Activated B cell treated with CpG ODN at 0.5 μM for 24 hours (primary cell): ENCODE data around the gene ENKUR. TPM values are rescaled to one million over a fixed set of nuclear protein-coding genes. Genes with fewer than 3 reads are reported as not detected.

ENCODE experiments used
- ATAC-seq: fragments of 200-7000 bp; cut with Tn5 transposase; one replicate; pipeline ENCODE4 v1.10.0; 2021; ENCODE audit warnings: low read depth, mild to moderate bottlenecking, moderate library complexity
- CTCF ChIA-PET: fragments of 350-600 bp; sonication (Branson Sonifier 250); formaldehyde crosslinking; loops from one replicate; lab custom pipeline; 2021; ENCODE audit warnings: antibody characterized with exemption; lab: Charles Lee
- POLR2A ChIA-PET: fragments of 350-600 bp; sonication (Branson Sonifier 250); formaldehyde crosslinking; loops from one replicate; lab custom pipeline; 2021; ENCODE audit warnings: antibody characterized with exemption; lab: Charles Lee
- DNase-seq: peaks from one replicate; pipeline ENCODE4 v3.0.0; 2022
- H3K27ac Mint-ChIP-seq: one replicate; pipeline ENCODE4 v1.8.0; 2020; ENCODE audit warnings: mixed read lengths
- H3K27me3 Mint-ChIP-seq: one replicate; pipeline ENCODE4 v1.8.0; 2021; ENCODE audit warnings: mixed read lengths
- H3K36me3 Mint-ChIP-seq: one replicate; pipeline ENCODE4 v1.8.0; 2021; ENCODE audit warnings: low read depth, mixed read lengths
- H3K4me1 Mint-ChIP-seq: one replicate; pipeline ENCODE4 v1.8.0; 2021; ENCODE audit warnings: mixed read lengths
- H3K4me3 Mint-ChIP-seq: one replicate; pipeline ENCODE4 v1.8.0; 2020; ENCODE audit warnings: mild to moderate bottlenecking, mixed read lengths
- H3K9me3 Mint-ChIP-seq: one replicate; pipeline ENCODE4 v1.8.0; 2020; ENCODE audit warnings: mixed read lengths
- intact Hi-C: fragments of 100-400 bp; cut with micrococcal nuclease; formaldehyde crosslinking; loops from one replicate; pipeline ENCODE4 v1.15.1; 2024
- total RNA-seq: library from RNA; stranded (reverse); gene quantifications from 2 replicates; pipeline ENCODE4 v1.2.3, GENCODE V29; 2022
- TF ChIP-seq, protein P1 (sequence below): fragments of 200-600 bp; IDR thresholded peaks from one replicate; pipeline ENCODE4 v1.8.0; 2022; ENCODE audit warnings: antibody characterized with exemption, mild to moderate bottlenecking

ENKUR gene
- total RNA-seq, 1 donor from 2014 or later = not detected

DNA sequence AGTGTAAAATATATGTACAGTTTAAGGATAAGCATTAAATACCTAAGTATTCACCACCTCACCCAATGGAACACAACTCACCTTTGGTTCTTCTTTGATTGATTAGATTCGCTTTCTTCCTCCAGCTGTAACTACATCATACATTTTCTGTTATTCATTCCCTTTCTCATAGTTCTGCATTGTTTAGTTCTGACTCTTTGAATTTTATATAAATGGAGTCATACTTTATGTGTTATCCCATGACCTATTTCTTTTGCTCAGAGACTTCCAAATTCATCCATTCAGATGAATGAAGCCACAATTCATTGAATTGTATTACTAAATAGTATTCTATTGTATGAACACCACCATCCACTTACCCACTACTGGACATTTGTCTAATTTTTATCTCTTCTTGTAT, 12.8 kb upstream of the ENKUR start:
- ChIA-PET CTCF (no interaction called here), POLR2A (no interaction called here)
- H3K4me3 Mint-ChIP-seq = no peak overlapping the region
- TF ChIP-seq, protein P1, sequence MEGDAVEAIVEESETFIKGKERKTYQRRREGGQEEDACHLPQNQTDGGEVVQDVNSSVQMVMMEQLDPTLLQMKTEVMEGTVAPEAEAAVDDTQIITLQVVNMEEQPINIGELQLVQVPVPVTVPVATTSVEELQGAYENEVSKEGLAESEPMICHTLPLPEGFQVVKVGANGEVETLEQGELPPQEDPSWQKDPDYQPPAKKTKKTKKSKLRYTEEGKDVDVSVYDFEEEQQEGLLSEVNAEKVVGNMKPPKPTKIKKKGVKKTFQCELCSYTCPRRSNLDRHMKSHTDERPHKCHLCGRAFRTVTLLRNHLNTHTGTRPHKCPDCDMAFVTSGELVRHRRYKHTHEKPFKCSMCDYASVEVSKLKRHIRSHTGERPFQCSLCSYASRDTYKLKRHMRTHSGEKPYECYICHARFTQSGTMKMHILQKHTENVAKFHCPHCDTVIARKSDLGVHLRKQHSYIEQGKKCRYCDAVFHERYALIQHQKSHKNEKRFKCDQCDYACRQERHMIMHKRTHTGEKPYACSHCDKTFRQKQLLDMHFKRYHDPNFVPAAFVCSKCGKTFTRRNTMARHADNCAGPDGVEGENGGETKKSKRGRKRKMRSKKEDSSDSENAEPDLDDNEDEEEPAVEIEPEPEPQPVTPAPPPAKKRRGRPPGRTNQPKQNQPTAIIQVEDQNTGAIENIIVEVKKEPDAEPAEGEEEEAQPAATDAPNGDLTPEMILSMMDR = no peak
- H3K27me3 Mint-ChIP-seq = no peaks in the 10 kb centered on the region
- peaks cover 7% of the 10 kb centered on the region for H3K9me3 Mint-ChIP-seq
- no peaks in the 10 kb centered on the region for H3K4me1 Mint-ChIP-seq
- intact Hi-C loops = no loop called here
- peaks cover 5% of the 10 kb centered on the region for H3K36me3 Mint-ChIP-seq
- no peak overlapping the region for H3K27ac Mint-ChIP-seq
- DNase-seq (no peak), ATAC-seq (no peak)

DNA sequence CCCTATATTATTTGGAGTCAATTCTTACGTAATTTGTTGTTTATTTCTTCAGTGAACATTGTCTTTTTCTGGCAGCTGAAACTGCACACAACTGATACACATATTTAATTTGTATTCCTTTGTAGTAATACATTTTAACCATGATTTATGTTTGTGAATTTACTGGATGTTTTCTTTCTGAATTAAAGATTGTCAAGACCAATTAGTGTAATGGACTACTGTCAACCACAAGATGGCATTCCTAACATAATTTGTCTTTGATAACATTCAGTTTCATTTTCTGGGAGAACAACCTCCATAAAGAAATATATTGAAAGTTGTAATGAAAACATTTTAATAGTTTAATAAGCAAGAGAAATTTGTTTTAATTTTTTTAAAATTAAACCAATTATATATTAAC, 10.5 kb upstream of the ENKUR start:
- no peak overlapping the region for H3K27ac Mint-ChIP-seq
- intact Hi-C loops = no loop called here
- no peaks in the 10 kb centered on the region for H3K27me3 Mint-ChIP-seq
- ChIA-PET POLR2A (no interaction called here), CTCF (no interaction called here)
- H3K4me3 Mint-ChIP-seq = no peak overlapping the region
- peaks cover 13% of the 10 kb centered on the region for H3K36me3 Mint-ChIP-seq
- no peaks in the 10 kb centered on the region for H3K4me1 Mint-ChIP-seq
- TF ChIP-seq, protein P1 = no peak
- peaks cover 7% of the 10 kb centered on the region for H3K9me3 Mint-ChIP-seq
- ATAC-seq = no peak
- DNase-seq = no peak

- TF ChIP-seq, protein P1 = no peak
- Mint-ChIP-seq H3K27me3 (no peaks in the 10 kb centered on the region), H3K36me3 (peaks cover 10% of the 10 kb centered on the region), H3K4me1 (peaks cover 6% of the 10 kb centered on the region), H3K27ac (no peak overlapping the region), H3K4me3 (no peak overlapping the region), H3K9me3 (no peaks in the 10 kb centered on the region)
- no peak for ATAC-seq
- POLR2A ChIA-PET = no interaction called here
- intact Hi-C loops = no loop called here
- CTCF ChIA-PET = no interaction called here
- no peak for DNase-seq
Observed at GRCh38 chr10:25024528-25024927, 8.6 kb upstream of the ENKUR start.

- POLR2A ChIA-PET = no interaction called here
- no peak overlapping the region for H3K27ac Mint-ChIP-seq
Observed at GRCh38 chr10:25023278-25023677, 7.3 kb upstream of the ENKUR start.

GRCh38 chr10:25018703-25019102, 2.7 kb upstream of the ENKUR start:
- ATAC-seq (no peak), DNase-seq (no peak)
- peaks cover 27% of the 10 kb centered on the region for H3K4me1 Mint-ChIP-seq
- no peaks in the 10 kb centered on the region for H3K9me3 Mint-ChIP-seq
- ChIA-PET CTCF (no interaction called here), POLR2A (no interaction called here)
- intact Hi-C loops = loop anchor here (5.0 kb wide), 1 partner anchor 116 kb away; no protein-coding TSS in a partner anchor
- H3K4me3 Mint-ChIP-seq = no peak overlapping the region
- no peak overlapping the region for H3K27ac Mint-ChIP-seq
- TF ChIP-seq, protein P1 = no peak
- H3K36me3 Mint-ChIP-seq = peaks cover 18% of the 10 kb centered on the region
- H3K27me3 Mint-ChIP-seq = no peaks in the 10 kb centered on the region

More at GRCh38 chr10:25023278-25023677, 7.3 kb upstream of the ENKUR start:
- DNase-seq (no peak), ATAC-seq (no peak)
- intact Hi-C loops = no loop called here
- H3K27me3 Mint-ChIP-seq = no peaks in the 10 kb centered on the region
- H3K4me1 Mint-ChIP-seq = peaks cover 6% of the 10 kb centered on the region
- H3K9me3 Mint-ChIP-seq = no peaks in the 10 kb centered on the region
- CTCF ChIA-PET = no interaction called here
- H3K4me3 Mint-ChIP-seq = no peak overlapping the region
- H3K36me3 Mint-ChIP-seq = peaks cover 10% of the 10 kb centered on the region
- TF ChIP-seq, protein P1 = no peak
